Stomach (tissue), 9 donors: Measurements from ENCODE around the gene EPHX1. TPM values are rescaled to one million over a fixed set of nuclear protein-coding genes. Genes with fewer than 3 reads are reported as not detected.

Experiments used
- DNase-seq, 2 donors: peaks; one replicate each; pipeline versions ENCODE4 v3.0.0 to v3.0.0-alpha.2; 2013 to 2019
- H3K27ac ChIP-seq, 5 donors: fragments of 200-600 bp in 4 of 5; sonication (generic) in 4 of 5; one replicate each; pipeline ENCODE4 v1.5.1; 2013 to 2019; ENCODE audit warnings: mild to moderate bottlenecking in 1 of 5, moderate library complexity in 1 of 5
- H3K27me3 ChIP-seq, 3 donors: fragments of 200-600 bp; sonication (generic); one replicate each; pipeline ENCODE4 v1.5.1; 2017 to 2019; ENCODE audit warnings: mixed run types in 1 of 3
- H3K36me3 ChIP-seq, 4 donors: fragments of 200-600 bp; sonication (generic); 1 replicate in 3 of 4; 2 replicates in 1 of 4; pipeline ENCODE4 v1.5.1; 2016 to 2019
- H3K4me1 ChIP-seq, 4 donors: fragments of 200-600 bp; sonication (generic); one replicate each; pipeline ENCODE4 v1.5.1; 2016 to 2019
- H3K4me3 ChIP-seq, 4 donors: fragments of 200-600 bp; sonication (generic) in 3 of 4; one replicate each; pipeline ENCODE4 v1.5.1; 2016 to 2019; ENCODE audit warnings: mild to moderate bottlenecking in 1 of 4
- H3K9me3 ChIP-seq, 4 donors: fragments of 200-600 bp; sonication (generic); one replicate each; pipeline ENCODE4 v1.5.1; 2016 to 2019
- CTCF ChIP-seq, 7 experiments: fragments of 450-650 bp in 4 of 7; fragments of 200-600 bp in 3 of 7; sonication (generic) in 3 of 7; IDR thresholded peaks; one replicate each; pipeline ENCODE4 v1.5.1; 2016 to 2019; ENCODE audit warnings: antibody characterized with exemption in 7 of 7, control low read depth in 2 of 7, mild to moderate bottlenecking in 1 of 7
- EP300 ChIP-seq: sonication (generic); formaldehyde crosslinking; IDR thresholded peaks from one replicate; pipeline ENCODE4 v1.6.1; 2017; ENCODE audit warnings: antibody characterized with exemption
- POLR2A ChIP-seq, 4 donors: fragments of 450-650 bp; IDR thresholded peaks; one replicate each; pipeline ENCODE4 v1.6.1; 2016; ENCODE audit warnings: antibody characterized with exemption in 4 of 4, control low read depth in 2 of 4, mild to moderate bottlenecking in 1 of 4, moderate library complexity in 1 of 4
- POLR2AphosphoS5 ChIP-seq, 3 donors: sonication (generic); formaldehyde crosslinking; IDR thresholded peaks; one replicate each; pipeline ENCODE4 v1.6.1; 2016; ENCODE audit warnings: antibody characterized with exemption in 3 of 3
- WGBS, 5 donors: extraction: QIAGEN DNeasy Blood & Tissue Kit in 3 of 5; methylation state at CpG; one replicate each; pipeline versions ENCODE4 v1.1.5 to v1.1.7; 2013 to 2018; 5-methylcytosine and 5-hydroxymethylcytosine counted together
- intact Hi-C: fragments of 100-400 bp; cut with DNase I; formaldehyde crosslinking; loops from one replicate; pipeline ENCODE4 v1.15.1; 2023; ENCODE audit warnings: low total_unique reads
- polyA plus RNA-seq, 3 donors: library from polyadenylated mRNA; stranded (reverse); fragments of 200-250 nt; gene quantifications; one replicate each; pipeline ENCODE4 v1.2.3, GENCODE V29; 2013
- total RNA-seq, 5 donors: library from RNA; depleted of rRNA; stranded (reverse); fragments of >200 nt; gene quantifications; one replicate each; pipeline versions ENCODE4 v1.1.0 to v1.2.3, GENCODE V29; 2014 to 2016
- donor health status: healthy with polysubstance abuse.
- donor health status: Bipolar disorder and iron deficiency.
- donor health status: healthy.

EPHX1 gene
- total and polyA plus RNA-seq, 8 donors, result 13.0 to 94.6 (median 40.5) TPM

- H3K27me3 ChIP-seq, result no peaks in the 10 kb centered on the region
- H3K4me3 ChIP-seq, result no peak overlapping the region
- H3K4me1 ChIP-seq, result peaks cover 21 to 71% (median 25%) of the 10 kb centered on the region in 4 donors
- WGBS, 5 donors, result 76 to 92% (median 88%) methylated on average over 11 to 18 of the region's 18 CpGs
- TF ChIP-seq POLR2AphosphoS5 (IDR thresholded peaks at IDR 0.05), result no peak
- TF ChIP-seq EP300, result no peak
- no peak for TF ChIP-seq CTCF (IDR thresholded peaks at IDR 0.05)
- no peaks in the 10 kb centered on the region for H3K9me3 ChIP-seq
- H3K27ac ChIP-seq, result no peak overlapping the region
- DNase-seq, result no peak
- no peaks in the 10 kb centered on the region for H3K36me3 ChIP-seq
- intact Hi-C loops, result no loop called here
Measured at GRCh38 chr1:225888289-225888897, 78.5 kb downstream of the EPHX1 start.

- 64 to 97% (median 77%) methylated on average over 4 to 11 of the region's 11 CpGs for WGBS, 5 donors
- DNase-seq, result peak in 1 of 2 donors; percentile 74
- no peak within 1 kb of the TSS for H3K4me3 ChIP-seq
- H3K27ac ChIP-seq, result peak within 1 kb of the TSS in 4 of 5 donors; percentile 75 to 87 (median 79)
- H3K27me3 ChIP-seq, result no peaks in the 10 kb centered on the region
- H3K4me1 ChIP-seq, result peaks cover 19 to 64% (median 22%) of the 10 kb centered on the region in 4 donors
- TF ChIP-seq POLR2AphosphoS5 (IDR thresholded peaks at IDR 0.05) (no peak), EP300 (no peak), POLR2A (IDR thresholded peaks at IDR 0.05) (no peak), CTCF (IDR thresholded peaks at IDR 0.05) (no peak)
- H3K9me3 ChIP-seq, result no peaks in the 10 kb centered on the region
- intact Hi-C loops, result no loop called here
- no peaks in the 10 kb centered on the region for H3K36me3 ChIP-seq
Measured at GRCh38 chr1:225888898-225889601, 79.1 kb downstream of the EPHX1 start, which contains the start of gene LEFTY1. TSS of gene LEFTY1 (minus strand) at chr1:225889146. CDS start at chr1:225889066, 80 bp downstream.

GRCh38 chr1:225889743-225890142, 79.8 kb downstream of the EPHX1 start:
- H3K27ac ChIP-seq, result peak overlapping the region in 4 of 5 donors; percentile 75 to 87 (median 79)
- H3K4me1 ChIP-seq, result peaks cover 19 to 58% (median 22%) of the 10 kb centered on the region in 4 donors
- H3K27me3 ChIP-seq, result no peaks in the 10 kb centered on the region
- no peaks in the 10 kb centered on the region for H3K36me3 ChIP-seq
- H3K4me3 ChIP-seq, result no peak overlapping the region
- TF ChIP-seq EP300 (no peak), CTCF (IDR thresholded peaks at IDR 0.05) (no peak), POLR2AphosphoS5 (IDR thresholded peaks at IDR 0.05) (no peak), POLR2A (IDR thresholded peaks at IDR 0.05) (no peak)
- WGBS, 5 donors, result 35 to 73% (median 46%) methylated on average over 5 of the region's 5 CpGs
- intact Hi-C loops, result no loop called here
- H3K9me3 ChIP-seq, result no peaks in the 10 kb centered on the region
- no peak for DNase-seq

- no peaks in the 10 kb centered on the region for H3K9me3 ChIP-seq
- 26 to 47% (median 41%) methylated on average over 6 of the region's 6 CpGs for WGBS, 5 donors
- TF ChIP-seq EP300, result no peak
- TF ChIP-seq POLR2AphosphoS5 (IDR thresholded peaks at IDR 0.05), result no peak
- no peak for TF ChIP-seq POLR2A (IDR thresholded peaks at IDR 0.05)
- no peak for TF ChIP-seq CTCF (IDR thresholded peaks at IDR 0.05)
- intact Hi-C loops, result no loop called here
- H3K27ac ChIP-seq, result peak overlapping the region; percentile 22 to 87 (median 76)
- H3K4me1 ChIP-seq, result peaks cover 19 to 59% (median 22%) of the 10 kb centered on the region in 4 donors
- H3K36me3 ChIP-seq, result no peaks in the 10 kb centered on the region
- no peaks in the 10 kb centered on the region for H3K27me3 ChIP-seq
- no peak for DNase-seq
- H3K4me3 ChIP-seq, result no peak overlapping the region
Measured at GRCh38 chr1:225890346-225891228, 80.7 kb downstream of the EPHX1 start.
